Measurements from ENCODE around the gene PTPA. TPM values are rescaled to one million over a fixed set of nuclear protein-coding genes. Genes with fewer than 3 reads are reported as not detected.

PTPA gene
- total and polyA plus RNA-seq, 9 of the 15 experiments (the other 6 are each of a cell fraction or from before 2014, with no cell fraction given): 1.7 to 121 (median 72.6) TPM

DNA sequence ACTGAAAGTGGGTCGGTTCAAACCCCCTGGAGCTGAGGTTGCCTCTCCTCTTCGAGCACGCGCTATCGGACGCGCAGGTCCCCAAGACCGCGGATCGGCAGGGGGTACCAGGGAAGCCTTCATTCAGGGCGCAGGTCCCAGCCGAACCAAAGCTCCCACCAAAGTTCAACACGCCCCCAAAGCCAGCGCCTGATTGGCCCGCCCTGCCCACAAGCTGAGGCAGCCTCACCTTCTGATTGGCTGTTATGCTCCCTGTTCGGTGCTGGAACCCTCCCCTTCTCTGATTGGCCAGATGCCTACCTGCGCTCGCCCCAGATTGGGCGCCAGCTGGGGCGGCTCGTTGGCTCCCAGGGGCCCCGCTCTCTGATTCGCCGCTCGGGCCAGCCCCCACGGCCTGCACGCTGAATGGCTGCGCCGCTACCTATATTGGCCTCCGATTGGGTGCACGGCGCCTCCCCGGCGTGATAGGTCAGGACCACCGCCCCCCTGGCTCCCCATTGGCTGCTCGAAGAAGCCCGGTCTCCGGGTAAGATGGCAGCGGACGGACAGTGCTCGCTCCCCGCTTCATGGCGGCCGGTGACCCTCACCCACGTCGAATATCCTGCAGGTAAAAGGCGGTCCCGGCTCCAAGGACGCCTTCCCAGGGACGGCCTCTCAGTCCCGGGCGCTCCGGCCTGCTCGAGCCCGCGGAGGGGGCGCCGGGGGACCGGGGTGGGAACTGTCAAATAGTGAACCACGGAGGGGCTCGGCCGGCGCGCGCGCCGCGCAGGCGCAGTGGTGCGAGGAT, 30.4 kb upstream of the PTPA start, which contains the start of gene DOLPP1 (continued):
- TF ChIP-seq, protein P1, sequence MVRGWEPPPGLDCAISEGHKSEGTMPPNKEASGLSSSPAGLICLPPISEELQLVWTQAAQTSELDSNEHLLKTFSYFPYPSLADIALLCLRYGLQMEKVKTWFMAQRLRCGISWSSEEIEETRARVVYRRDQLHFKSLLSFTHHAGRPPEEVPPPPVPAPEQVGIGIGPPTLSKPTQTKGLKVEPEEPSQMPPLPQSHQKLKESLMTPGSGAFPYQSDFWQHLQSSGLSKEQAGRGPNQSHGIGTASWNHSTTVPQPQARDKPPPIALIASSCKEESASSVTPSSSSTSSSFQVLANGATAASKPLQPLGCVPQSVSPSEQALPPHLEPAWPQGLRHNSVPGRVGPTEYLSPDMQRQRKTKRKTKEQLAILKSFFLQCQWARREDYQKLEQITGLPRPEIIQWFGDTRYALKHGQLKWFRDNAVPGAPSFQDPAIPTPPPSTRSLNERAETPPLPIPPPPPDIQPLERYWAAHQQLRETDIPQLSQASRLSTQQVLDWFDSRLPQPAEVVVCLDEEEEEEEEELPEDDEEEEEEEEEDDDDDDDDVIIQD (CRISPR knock-in tag; IDR thresholded peaks at IDR 0.05): 0 out of 2 replicates have a peak, but pooled peaks have one; percentile 10
- peak; percentile 100 for TF ChIP-seq ASH1L (IDR thresholded peaks at IDR 0.05; ENCODE audit: borderline replicate concordance, low read depth, partially characterized antibody)
- no peak for TF ChIP-seq CBX5 (IDR thresholded peaks at IDR 0.05; ENCODE audit: borderline replicate concordance, low read depth)
- TF ChIP-seq MBD2 (IDR thresholded peaks at IDR 0.05; ENCODE audit: borderline replicate concordance, low read depth): peak; percentile 100
- TF ChIP-seq ZNF79 (CRISPR knock-in tag; IDR thresholded peaks at IDR 0.05; ENCODE audit: low read depth): peak; percentile 74
- TF ChIP-seq, protein P2, sequence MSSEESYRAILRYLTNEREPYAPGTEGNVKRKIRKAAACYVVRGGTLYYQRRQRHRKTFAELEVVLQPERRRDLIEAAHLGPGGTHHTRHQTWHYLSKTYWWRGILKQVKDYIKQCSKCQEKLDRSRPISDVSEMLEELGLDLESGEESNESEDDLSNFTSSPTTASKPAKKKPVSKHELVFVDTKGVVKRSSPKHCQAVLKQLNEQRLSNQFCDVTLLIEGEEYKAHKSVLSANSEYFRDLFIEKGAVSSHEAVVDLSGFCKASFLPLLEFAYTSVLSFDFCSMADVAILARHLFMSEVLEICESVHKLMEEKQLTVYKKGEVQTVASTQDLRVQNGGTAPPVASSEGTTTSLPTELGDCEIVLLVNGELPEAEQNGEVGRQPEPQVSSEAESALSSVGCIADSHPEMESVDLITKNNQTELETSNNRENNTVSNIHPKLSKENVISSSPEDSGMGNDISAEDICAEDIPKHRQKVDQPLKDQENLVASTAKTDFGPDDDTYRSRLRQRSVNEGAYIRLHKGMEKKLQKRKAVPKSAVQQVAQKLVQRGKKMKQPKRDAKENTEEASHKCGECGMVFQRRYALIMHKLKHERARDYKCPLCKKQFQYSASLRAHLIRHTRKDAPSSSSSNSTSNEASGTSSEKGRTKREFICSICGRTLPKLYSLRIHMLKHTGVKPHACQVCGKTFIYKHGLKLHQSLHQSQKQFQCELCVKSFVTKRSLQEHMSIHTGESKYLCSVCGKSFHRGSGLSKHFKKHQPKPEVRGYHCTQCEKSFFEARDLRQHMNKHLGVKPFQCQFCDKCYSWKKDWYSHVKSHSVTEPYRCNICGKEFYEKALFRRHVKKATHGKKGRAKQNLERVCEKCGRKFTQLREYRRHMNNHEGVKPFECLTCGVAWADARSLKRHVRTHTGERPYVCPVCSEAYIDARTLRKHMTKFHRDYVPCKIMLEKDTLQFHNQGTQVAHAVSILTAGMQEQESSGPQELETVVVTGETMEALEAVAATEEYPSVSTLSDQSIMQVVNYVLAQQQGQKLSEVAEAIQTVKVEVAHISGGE (CRISPR knock-in tag; IDR thresholded peaks at IDR 0.05): peak in 2 of 3 experiments; percentile 67 to 93; a peak in 4 of 6 replicates
- TF ChIP-seq NR2C2 (CRISPR knock-in tag; IDR thresholded peaks at IDR 0.05): no peak
- TF ChIP-seq NR2C2 (tag; IDR thresholded peaks at IDR 0.05): peak; percentile 69
- peak; percentile 64 for TF ChIP-seq ZFX (CRISPR knock-in tag; IDR thresholded peaks at IDR 0.05)
- TF ChIP-seq, protein P3, sequence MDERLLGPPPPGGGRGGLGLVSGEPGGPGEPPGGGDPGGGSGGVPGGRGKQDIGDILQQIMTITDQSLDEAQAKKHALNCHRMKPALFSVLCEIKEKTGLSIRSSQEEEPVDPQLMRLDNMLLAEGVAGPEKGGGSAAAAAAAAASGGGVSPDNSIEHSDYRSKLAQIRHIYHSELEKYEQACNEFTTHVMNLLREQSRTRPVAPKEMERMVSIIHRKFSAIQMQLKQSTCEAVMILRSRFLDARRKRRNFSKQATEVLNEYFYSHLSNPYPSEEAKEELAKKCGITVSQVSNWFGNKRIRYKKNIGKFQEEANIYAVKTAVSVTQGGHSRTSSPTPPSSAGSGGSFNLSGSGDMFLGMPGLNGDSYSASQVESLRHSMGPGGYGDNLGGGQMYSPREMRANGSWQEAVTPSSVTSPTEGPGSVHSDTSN (CRISPR knock-in tag; IDR thresholded peaks at IDR 0.05; ENCODE audit: low read depth): no peak
- TF ChIP-seq, protein P3 (tag; conservative IDR thresholded peaks at IDR 0.05; ENCODE audit: low read depth): no peak
- TF ChIP-seq SRSF7 (optimal IDR thresholded peaks at IDR 0.05; ENCODE audit: low read depth, low read length): no peak
- TF ChIP-seq SIN3B (IDR thresholded peaks at IDR 0.05; ENCODE audit: low read depth): peak; percentile 99
- TF ChIP-seq C11orf30 (IDR thresholded peaks at IDR 0.05; ENCODE audit: low read depth): peak; percentile 99
- peak; percentile 90 for TF ChIP-seq PHF20 (IDR thresholded peaks at IDR 0.05; ENCODE audit: partially characterized antibody)
- peak; percentile 48 for TF ChIP-seq ZBTB7A (IDR thresholded peaks at IDR 0.05; ENCODE audit: borderline replicate concordance, control insufficient read depth, low read depth, low read length)
- peak; percentile 66; the same call in 1 of the 2 replicates for TF ChIP-seq LCOR (CRISPR knock-in tag; IDR thresholded peaks at IDR 0.05)
- peak; percentile 99 for TF ChIP-seq FOS (IDR thresholded peaks at IDR 0.05; ENCODE audit: extremely low read depth, insufficient read length)
- TF ChIP-seq ZNF583 (CRISPR knock-in tag; IDR thresholded peaks at IDR 0.05): peak; percentile 72; the same call in 1 of the 2 replicates
- peak; percentile 48; the same call in 1 of the 2 replicates for TF ChIP-seq PTRF (tag; IDR thresholded peaks at IDR 0.05)
